ENCODE data around the gene NELFB. TPM values are rescaled to one million over a fixed set of nuclear protein-coding genes. Genes with fewer than 3 reads are reported as not detected.
"Not testable (repeated sequence)": the region's sequence is repeated elsewhere in the genome, so short reads cannot be mapped to it uniquely, and the experiment has no call there.

Gene NELFB
- total RNA-seq, 3 donors from 2014 or later (not counting 1 experiment from before 2014, with no cell fraction given), result 42.9 to 53.8 (median 52.6) TPM

GRCh38 chr9:137255448-137256114 lies 454 bp downstream of the NELFB start:
- Histone ChIP-seq H3K36me3 (ENCODE audit: control insufficient read depth, insufficient read depth, low read length) (peaks cover 11% of the 10 kb centered on the region), H3K27ac (ENCODE audit: low read length) (no peak overlapping the region), H3K4me3 (ENCODE audit: low read length) (peak overlapping the region; percentile 65), H3K27me3 (ENCODE audit: control insufficient read depth, insufficient read depth, low read length) (no peaks in the 10 kb centered on the region), H3K9me3 (ENCODE audit: control insufficient read depth, insufficient read depth, low read length) (no peaks in the 10 kb centered on the region), H3K4me1 (ENCODE audit: control insufficient read depth, insufficient read depth, low read length) (peaks cover 25% of the 10 kb centered on the region)
- DNase-seq (no peak), ATAC-seq (no peak)
- intact Hi-C loops (cut with micrococcal nuclease), result loop anchor here (1.0 kb wide), 2 partner anchors 14 to 32 kb away; partner anchors contain the start of gene TUBB4B
- TF ChIP-seq CTCF (IDR thresholded peaks at IDR 0.05), result no peak
- H3K4me1 Mint-ChIP-seq, result peaks cover 0 to 6% of the 10 kb centered on the region in 2 donors
- H3K4me3 Mint-ChIP-seq, result peak overlapping the region; percentile 88
- no peaks in the 10 kb centered on the region for H3K27me3 Mint-ChIP-seq (ENCODE audit: low read depth in 2 of 2)
- peak overlapping the region; percentile 36 to 81 for H3K27ac Mint-ChIP-seq
- WGBS (ENCODE audit: insufficient coverage), result 3% methylated on average over 51 of the region's 51 CpGs
- no peaks in the 10 kb centered on the region for H3K36me3 Mint-ChIP-seq
- no peaks in the 10 kb centered on the region for H3K9me3 Mint-ChIP-seq

- intact Hi-C loops (cut with micrococcal nuclease), result no loop called here
- Histone ChIP-seq H3K27ac (ENCODE audit: low read length) (no peak overlapping the region), H3K36me3 (ENCODE audit: control insufficient read depth, insufficient read depth, low read length) (peaks cover 11% of the 10 kb centered on the region), H3K4me3 (ENCODE audit: low read length) (no peak overlapping the region), H3K9me3 (ENCODE audit: control insufficient read depth, insufficient read depth, low read length) (no peaks in the 10 kb centered on the region), H3K27me3 (ENCODE audit: control insufficient read depth, insufficient read depth, low read length) (no peaks in the 10 kb centered on the region), H3K4me1 (ENCODE audit: control insufficient read depth, insufficient read depth, low read length) (peaks cover 25% of the 10 kb centered on the region)
- no peak for TF ChIP-seq CTCF (IDR thresholded peaks at IDR 0.05)
- H3K9me3 Mint-ChIP-seq, result no peaks in the 10 kb centered on the region
- H3K36me3 Mint-ChIP-seq, result no peaks in the 10 kb centered on the region
- H3K27ac Mint-ChIP-seq, result no peak overlapping the region
- ATAC-seq (no peak), DNase-seq (no peak)
- H3K4me1 Mint-ChIP-seq, result peaks cover 0 to 6% of the 10 kb centered on the region in 2 donors
- 95% methylated on average over 15 of the region's 15 CpGs for WGBS (ENCODE audit: insufficient coverage)
- peak overlapping the region; percentile 88 for H3K4me3 Mint-ChIP-seq
- H3K27me3 Mint-ChIP-seq (ENCODE audit: low read depth in 2 of 2), result no peaks in the 10 kb centered on the region
Measured at GRCh38 chr9:137256362-137256761, 1.2 kb downstream of the NELFB start.

GRCh38 chr9:137256856-137257255 lies 1.7 kb downstream of the NELFB start:
- WGBS (ENCODE audit: insufficient coverage), result 95% methylated on average over 15 of the region's 15 CpGs
- Histone ChIP-seq H3K4me3 (ENCODE audit: low read length) (no peak overlapping the region), H3K4me1 (ENCODE audit: control insufficient read depth, insufficient read depth, low read length) (peaks cover 25% of the 10 kb centered on the region), H3K27ac (ENCODE audit: low read length) (no peak overlapping the region), H3K36me3 (ENCODE audit: control insufficient read depth, insufficient read depth, low read length) (peaks cover 11% of the 10 kb centered on the region), H3K27me3 (ENCODE audit: control insufficient read depth, insufficient read depth, low read length) (no peaks in the 10 kb centered on the region), H3K9me3 (ENCODE audit: control insufficient read depth, insufficient read depth, low read length) (no peaks in the 10 kb centered on the region)
- H3K27ac Mint-ChIP-seq, result no peak overlapping the region
- no peaks in the 10 kb centered on the region for H3K9me3 Mint-ChIP-seq
- H3K4me1 Mint-ChIP-seq, result peaks cover 0 to 11% of the 10 kb centered on the region in 2 donors
- H3K27me3 Mint-ChIP-seq (ENCODE audit: low read depth in 2 of 2), result no peaks in the 10 kb centered on the region
- no peaks in the 10 kb centered on the region for H3K36me3 Mint-ChIP-seq
- DNase-seq (no peak), ATAC-seq (no peak)
- peak overlapping the region; percentile 88 for H3K4me3 Mint-ChIP-seq
- intact Hi-C loops (cut with micrococcal nuclease), result no loop called here
- TF ChIP-seq CTCF (IDR thresholded peaks at IDR 0.05), result no peak

- H3K27me3 ChIP-seq (ENCODE audit: control insufficient read depth, insufficient read depth, low read length); DNase-seq; H3K9me3 Mint-ChIP-seq; H3K27me3 Mint-ChIP-seq (ENCODE audit: low read depth in 2 of 2); H3K4me1 Mint-ChIP-seq; H3K36me3 Mint-ChIP-seq; H3K27ac ChIP-seq (ENCODE audit: low read length); H3K4me1 ChIP-seq (ENCODE audit: control insufficient read depth, insufficient read depth, low read length); H3K27ac Mint-ChIP-seq; H3K4me3 Mint-ChIP-seq; intact Hi-C loops (cut with micrococcal nuclease); H3K9me3 ChIP-seq (ENCODE audit: control insufficient read depth, insufficient read depth, low read length); H3K4me3 ChIP-seq (ENCODE audit: low read length); ATAC-seq: not testable (repeated sequence)
- 79% methylated on average over 10 of the region's 15 CpGs for WGBS (ENCODE audit: insufficient coverage)
- peaks cover 31% of the 10 kb centered on the region for H3K36me3 ChIP-seq (ENCODE audit: control insufficient read depth, insufficient read depth, low read length)
Measured at GRCh38 chr9:137262173-137262908, 7.2 kb downstream of the NELFB start.

All from natural killer cell (primary cell).